ENCODE data around the gene BICD2.

DNA sequence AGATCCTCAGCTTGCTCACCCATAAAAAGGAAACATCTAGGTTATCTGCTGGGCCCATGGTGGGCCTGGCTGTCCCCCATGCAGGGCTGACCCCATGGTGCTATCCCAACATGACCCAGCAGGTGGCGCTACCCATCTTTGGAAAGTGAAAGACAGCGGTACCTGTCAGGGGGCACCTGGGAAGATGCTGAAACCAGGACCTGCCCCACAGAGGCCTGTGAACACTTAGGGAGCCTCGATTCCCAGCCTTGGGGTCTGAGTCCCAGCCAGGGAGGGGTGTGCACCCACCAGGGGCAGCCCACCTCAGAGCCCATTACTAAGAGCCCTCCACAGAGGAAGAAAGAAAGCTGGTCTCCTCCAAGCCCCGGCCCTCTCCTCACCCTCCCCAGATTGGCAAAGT is 48.1 kb downstream of the BICD2 start:
- TF ChIP-seq CTCF (IDR thresholded peaks at IDR 0.05; ENCODE audit: borderline replicate concordance, extremely low read depth, low read length, poor library complexity, severe bottlenecking) (peak; percentile 91), EZH2 (IDR thresholded peaks at IDR 0.05; ENCODE audit: borderline replicate concordance, low read depth, low read length, severe bottlenecking) (no peak)
